OCI-LY1 (cell line): ENCODE results near the gene BPIFB3.
"Not testable (repeated sequence)": the region's sequence is repeated elsewhere in the genome, so short reads cannot be mapped to it uniquely, and the experiment has no call there.

ENCODE experiments used
- H2AFZ ChIP-seq: fragments of 200-600 bp; sonication (generic), shearing (Covaris generic); 2 replicates; pipeline ENCODE4 v1.6.0; 2014; ENCODE audit warnings: antibody characterized with exemption, mild to moderate bottlenecking, low read length
- H3F3A ChIP-seq: fragments of 200-600 bp; sonication (generic), shearing (Covaris generic); 2 replicates; pipeline ENCODE4 v1.6.0; 2014; ENCODE audit warnings: mild to moderate bottlenecking, antibody characterized with exemption, low read length, moderate library complexity; ENCODE audit not compliant: insufficient read depth
- H3K27ac ChIP-seq: fragments of 200-600 bp; sonication (generic); 2 replicates; pipeline ENCODE4 v1.5.1; 2014; ENCODE audit warnings: low read length, mixed run types, mild to moderate bottlenecking, low read depth; ENCODE audit not compliant: poor library complexity, severe bottlenecking
- H3K27me3 ChIP-seq: fragments of 200-600 bp; sonication (generic); 2 replicates; pipeline ENCODE4 v1.6.0; 2014; ENCODE audit warnings: antibody characterized with exemption, mild to moderate bottlenecking, low read length, moderate library complexity; ENCODE audit not compliant: insufficient read depth
- H3K36me3 ChIP-seq: fragments of 200-600 bp; sonication (generic); 2 replicates; pipeline ENCODE4 v1.6.1; 2014; ENCODE audit warnings: mild to moderate bottlenecking, antibody characterized with exemption, low read length, moderate library complexity, mixed read lengths; ENCODE audit not compliant: insufficient read depth
- H3K4me1 ChIP-seq: fragments of 200-600 bp; sonication (generic); 2 replicates; pipeline ENCODE4 v1.5.1; 2014; ENCODE audit warnings: mild to moderate bottlenecking, low read length, moderate library complexity; ENCODE audit not compliant: insufficient read depth, severe bottlenecking
- H3K4me2 ChIP-seq: fragments of 200-600 bp; sonication (generic), shearing (Covaris generic); 2 replicates; pipeline ENCODE4 v1.6.1; 2014; ENCODE audit warnings: low read length
- H3K4me3 ChIP-seq: fragments of 200-600 bp; sonication (generic); 2 replicates; pipeline ENCODE4 v1.5.1; 2014; ENCODE audit warnings: low read length, low read depth, mild to moderate bottlenecking, mixed read lengths; ENCODE audit not compliant: poor library complexity, severe bottlenecking
- H3K79me2 ChIP-seq: fragments of 200-600 bp; shearing (Covaris generic); 2 replicates; pipeline ENCODE4 v1.6.1; 2016; ENCODE audit warnings: mixed run types, low read length, mixed read lengths; ENCODE audit not compliant: insufficient read depth
- H3K9ac ChIP-seq: fragments of 200-600 bp; sonication (generic), shearing (Covaris generic); 2 replicates; pipeline ENCODE4 v1.6.1; 2014; ENCODE audit warnings: mild to moderate bottlenecking, low read length, mixed read lengths
- H3K9me2 ChIP-seq: fragments of 200-600 bp; sonication (generic), shearing (Covaris generic); 2 replicates; pipeline ENCODE4 v1.6.1; 2014; ENCODE audit warnings: low read depth, mild to moderate bottlenecking, low read length, mixed read lengths
- H3K9me3 ChIP-seq: fragments of 200-600 bp; shearing (Covaris generic); 2 replicates; pipeline ENCODE4 v1.6.1; 2014; ENCODE audit warnings: low read length, mixed read lengths
- H4K20me1 ChIP-seq: fragments of 200-600 bp; sonication (generic), shearing (Covaris generic); 2 replicates; pipeline ENCODE4 v1.6.0; 2016; ENCODE audit warnings: mild to moderate bottlenecking, low read length; ENCODE audit not compliant: insufficient read depth
- CTCF ChIP-seq: fragments of 200-600 bp; sonication (generic), shearing (Covaris generic); IDR thresholded peaks from 2 replicates; pipeline ENCODE4 v1.5.1; 2017; ENCODE audit warnings: mild to moderate bottlenecking, antibody characterized with exemption, low read length, moderate library complexity, mixed read lengths
- EZH2 ChIP-seq: fragments of 200-600 bp; sonication (generic), shearing (Covaris generic); IDR thresholded peaks from 2 replicates; pipeline ENCODE4 v1.8.0; 2017; ENCODE audit warnings: borderline replicate concordance, mixed run types, mild to moderate bottlenecking, antibody characterized with exemption, low read length, moderate library complexity, mixed read lengths

The BPIFB3 gene

GRCh38 chr20:33120934-33121333 lies 67.2 kb downstream of the BPIFB3 start:
- H3K27me3 ChIP-seq: no peaks in the 10 kb centered on the region; the same call in 1 of the 2 replicates
- no peaks in the 10 kb centered on the region for H3F3A ChIP-seq
- no peak overlapping the region for H3K4me3 ChIP-seq
- H3K4me1 ChIP-seq: no peaks in the 10 kb centered on the region
- no peaks in the 10 kb centered on the region for H3K79me2 ChIP-seq
- H3K27ac ChIP-seq: no peak overlapping the region
- no peak overlapping the region for H2AFZ ChIP-seq
- no peaks in the 10 kb centered on the region for H3K9me2 ChIP-seq
- no peak overlapping the region for H3K4me2 ChIP-seq
- H3K9ac ChIP-seq: no peak overlapping the region
- H3K36me3 ChIP-seq: no peaks in the 10 kb centered on the region
- TF ChIP-seq EZH2 (no peak), CTCF (no peak)
- H4K20me1 ChIP-seq: no peaks in the 10 kb centered on the region
- H3K9me3 ChIP-seq: no peaks in the 10 kb centered on the region

GRCh38 chr20:33122297-33122696 lies 68.6 kb downstream of the BPIFB3 start:
- not testable (repeated sequence) for H3K9ac ChIP-seq, H3K36me3 ChIP-seq, H2AFZ ChIP-seq, H3K9me3 ChIP-seq, H3F3A ChIP-seq, H3K9me2 ChIP-seq, H3K4me1 ChIP-seq, H3K27ac ChIP-seq, H3K27me3 ChIP-seq, H3K4me2 ChIP-seq, H3K79me2 ChIP-seq, H4K20me1 ChIP-seq, H3K4me3 ChIP-seq
